Endothelial cell (in vitro differentiated cells): ENCODE measurements around the gene LYSMD3. TPM values are rescaled to one million over a fixed set of nuclear protein-coding genes. Genes with fewer than 3 reads are reported as not detected.

Experiments used
- DNase-seq: peaks from one replicate; pipeline ENCODE4 v3.0.0; 2021; ENCODE audit warnings: low spot score
- H3K27ac Mint-ChIP-seq: one replicate; pipeline ENCODE4 v1.8.0; 2021; ENCODE audit warnings: mixed read lengths, inconsistent platforms; ENCODE audit not compliant: unreplicated experiment
- H3K27me3 Mint-ChIP-seq: one replicate; pipeline ENCODE4 v1.8.0; 2021; ENCODE audit warnings: mild to moderate bottlenecking, moderate library complexity, mixed read lengths, inconsistent platforms; ENCODE audit not compliant: unreplicated experiment
- H3K36me3 Mint-ChIP-seq: one replicate; pipeline ENCODE4 v1.8.0; 2021; ENCODE audit warnings: mild to moderate bottlenecking, low read depth, mixed read lengths, inconsistent platforms; ENCODE audit not compliant: unreplicated experiment
- H3K4me1 Mint-ChIP-seq: one replicate; pipeline ENCODE4 v1.8.0; 2021; ENCODE audit warnings: mild to moderate bottlenecking, mixed read lengths, inconsistent platforms; ENCODE audit not compliant: unreplicated experiment
- H3K4me3 Mint-ChIP-seq: one replicate; pipeline ENCODE4 v1.8.0; 2021; ENCODE audit warnings: mild to moderate bottlenecking, mixed read lengths, inconsistent platforms; ENCODE audit not compliant: unreplicated experiment
- H3K9me3 Mint-ChIP-seq: one replicate; pipeline ENCODE4 v1.8.0; 2021; ENCODE audit warnings: mixed read lengths, inconsistent platforms; ENCODE audit not compliant: unreplicated experiment
- total RNA-seq: library from RNA; stranded (reverse); fragmentation: NEBNext Ultra II Directional; extraction: Animal tissue kit (Norgen Biotek cat#: 25700); gene quantifications from one replicate; pipeline ENCODE4 v1.2.1, GENCODE V29; 2021; ENCODE audit not compliant: unreplicated experiment
- TF ChIP-seq, protein P1 (sequence below): fragments of 200-600 bp; sonication (generic); IDR thresholded peaks from one replicate; pipeline ENCODE4 v1.5.0; 2021; ENCODE audit warnings: antibody characterized with exemption; ENCODE audit not compliant: unreplicated experiment

LYSMD3 gene
- total RNA-seq, 1 donor from 2014 or later: 15.6 TPM

DNA sequence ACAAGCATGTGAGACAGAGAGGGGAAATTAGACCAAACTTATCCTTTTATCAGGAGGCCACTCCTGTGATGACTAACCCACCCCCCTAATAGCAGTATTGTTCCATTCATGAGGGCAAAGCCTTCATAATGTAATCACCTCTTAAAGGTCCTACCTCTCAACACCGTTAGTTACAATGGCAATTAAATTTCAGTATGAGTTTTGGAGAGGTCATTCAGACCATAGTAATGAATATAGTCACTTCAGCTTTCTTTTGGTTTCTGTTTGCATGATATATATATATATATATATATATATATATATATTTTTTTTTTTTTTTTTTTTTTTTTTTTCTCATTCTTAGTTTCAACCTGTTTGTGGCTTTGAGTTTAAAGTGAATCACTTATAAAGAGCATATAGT lies 39.7 kb upstream of the LYSMD3 start:
- no peak for DNase-seq
- H3K4me1 Mint-ChIP-seq: peaks cover 2% of the 10 kb centered on the region
- no peak overlapping the region for H3K27ac Mint-ChIP-seq
- H3K36me3 Mint-ChIP-seq: peaks cover 7% of the 10 kb centered on the region
- H3K4me3 Mint-ChIP-seq: no peak overlapping the region
- H3K27me3 Mint-ChIP-seq: peaks cover 2% of the 10 kb centered on the region
- TF ChIP-seq, protein P1, sequence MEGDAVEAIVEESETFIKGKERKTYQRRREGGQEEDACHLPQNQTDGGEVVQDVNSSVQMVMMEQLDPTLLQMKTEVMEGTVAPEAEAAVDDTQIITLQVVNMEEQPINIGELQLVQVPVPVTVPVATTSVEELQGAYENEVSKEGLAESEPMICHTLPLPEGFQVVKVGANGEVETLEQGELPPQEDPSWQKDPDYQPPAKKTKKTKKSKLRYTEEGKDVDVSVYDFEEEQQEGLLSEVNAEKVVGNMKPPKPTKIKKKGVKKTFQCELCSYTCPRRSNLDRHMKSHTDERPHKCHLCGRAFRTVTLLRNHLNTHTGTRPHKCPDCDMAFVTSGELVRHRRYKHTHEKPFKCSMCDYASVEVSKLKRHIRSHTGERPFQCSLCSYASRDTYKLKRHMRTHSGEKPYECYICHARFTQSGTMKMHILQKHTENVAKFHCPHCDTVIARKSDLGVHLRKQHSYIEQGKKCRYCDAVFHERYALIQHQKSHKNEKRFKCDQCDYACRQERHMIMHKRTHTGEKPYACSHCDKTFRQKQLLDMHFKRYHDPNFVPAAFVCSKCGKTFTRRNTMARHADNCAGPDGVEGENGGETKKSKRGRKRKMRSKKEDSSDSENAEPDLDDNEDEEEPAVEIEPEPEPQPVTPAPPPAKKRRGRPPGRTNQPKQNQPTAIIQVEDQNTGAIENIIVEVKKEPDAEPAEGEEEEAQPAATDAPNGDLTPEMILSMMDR: no peak
- H3K9me3 Mint-ChIP-seq: peaks cover 4% of the 10 kb centered on the region

DNA sequence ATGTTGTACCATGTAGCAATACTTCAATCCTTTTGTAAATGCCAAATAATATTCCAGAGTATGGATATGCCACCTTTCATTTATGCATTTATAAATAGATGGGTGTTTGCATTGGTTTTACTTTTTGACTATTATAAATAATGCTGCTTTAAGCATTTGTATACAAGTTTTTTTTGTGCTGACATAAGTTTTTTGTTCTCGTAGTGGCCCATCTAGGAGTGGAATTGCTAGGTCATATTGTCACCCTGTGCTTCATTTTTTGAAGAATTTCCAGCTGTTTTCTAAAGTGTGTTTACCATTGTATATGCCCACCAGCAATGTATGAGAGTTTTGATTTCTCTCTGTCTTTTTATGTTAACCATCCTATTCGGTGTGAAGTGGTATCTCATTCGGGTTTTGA lies 36.1 kb upstream of the LYSMD3 start:
- H3K4me1 Mint-ChIP-seq: no peaks in the 10 kb centered on the region
- DNase-seq: no peak
- peaks cover 2% of the 10 kb centered on the region for H3K27me3 Mint-ChIP-seq
- no peak overlapping the region for H3K4me3 Mint-ChIP-seq
- H3K36me3 Mint-ChIP-seq: peaks cover 2% of the 10 kb centered on the region
- H3K9me3 Mint-ChIP-seq: peaks cover 2% of the 10 kb centered on the region
- TF ChIP-seq, protein P1: no peak
- H3K27ac Mint-ChIP-seq: no peak overlapping the region

DNA sequence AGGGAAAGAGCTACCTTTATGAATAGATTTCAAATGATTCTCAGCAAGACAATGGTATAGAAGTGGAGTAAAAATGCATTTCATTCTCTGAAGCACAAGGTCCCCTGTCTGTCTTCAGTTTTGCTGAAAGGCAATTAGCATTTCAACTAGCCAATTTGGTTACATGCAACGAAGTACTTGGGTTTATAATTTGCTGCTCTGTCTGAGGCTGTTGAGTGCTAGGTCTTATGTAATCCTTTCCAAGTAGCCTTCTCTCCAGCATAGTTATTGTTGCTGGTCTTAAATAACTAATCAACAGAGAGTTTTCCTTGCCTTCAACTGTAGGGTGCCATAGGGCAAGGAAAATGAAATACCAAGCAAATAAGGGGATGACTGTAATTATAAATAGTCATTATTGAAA lies 33.7 kb upstream of the LYSMD3 start:
- no peaks in the 10 kb centered on the region for H3K36me3 Mint-ChIP-seq
- no peak for DNase-seq
- no peaks in the 10 kb centered on the region for H3K9me3 Mint-ChIP-seq
- TF ChIP-seq, protein P1: no peak
- H3K27ac Mint-ChIP-seq: no peak overlapping the region
- no peak overlapping the region for H3K4me3 Mint-ChIP-seq
- peaks cover 1% of the 10 kb centered on the region for H3K4me1 Mint-ChIP-seq
- H3K27me3 Mint-ChIP-seq: peaks cover 2% of the 10 kb centered on the region

- Mint-ChIP-seq H3K27ac (no peak overlapping the region), H3K27me3 (peaks cover 2% of the 10 kb centered on the region), H3K36me3 (no peaks in the 10 kb centered on the region), H3K4me3 (no peak overlapping the region), H3K4me1 (peaks cover 9% of the 10 kb centered on the region), H3K9me3 (no peaks in the 10 kb centered on the region)
- TF ChIP-seq, protein P1: no peak
- DNase-seq: no peak
Measured at GRCh38 chr5:90562341-90562740, 33.0 kb upstream of the LYSMD3 start.

GRCh38 chr5:90561766-90562165 lies 32.4 kb upstream of the LYSMD3 start:
- Mint-ChIP-seq H3K36me3 (no peaks in the 10 kb centered on the region), H3K4me1 (peaks cover 12% of the 10 kb centered on the region), H3K9me3 (no peaks in the 10 kb centered on the region), H3K27me3 (peaks cover 2% of the 10 kb centered on the region), H3K27ac (no peak overlapping the region), H3K4me3 (no peak overlapping the region)
- TF ChIP-seq, protein P1: no peak
- no peak for DNase-seq
